HG02588 (cell line): ENCODE measurements around the gene PANK3.

ENCODE experiments used
- ATAC-seq: cut with Tn5 transposase; IDR thresholded peaks from one replicate; pipeline ENCODE4 v1.9.1; 2021; ENCODE audit warnings: mild to moderate bottlenecking, moderate library complexity; ENCODE audit not compliant: unreplicated experiment

The PANK3 gene

GRCh38 chr5:168578538-168579487 lies at the start of gene PANK3:
Gene PANK3 (minus strand): TSS chr5:168579368. CDS start chr5:168579283, 85 bp downstream.
- ATAC-seq, result peak; percentile 59

- no peak for ATAC-seq
Observed at GRCh38 chr5:168624850-168625364, 45.7 kb upstream of the PANK3 start.

GRCh38 chr5:168620807-168621206 lies 41.6 kb upstream of the PANK3 start:
- ATAC-seq, result no peak

- ATAC-seq, result no peak
Observed at GRCh38 chr5:168614661-168615060, 35.5 kb upstream of the PANK3 start.

GRCh38 chr5:168613996-168614395 lies 34.8 kb upstream of the PANK3 start:
- ATAC-seq, result no peak

GRCh38 chr5:168613396-168613795 lies 34.2 kb upstream of the PANK3 start:
- ATAC-seq, result no peak

- no peak for ATAC-seq
Observed at GRCh38 chr5:168612996-168613395, 33.8 kb upstream of the PANK3 start.

- no peak for ATAC-seq
Observed at GRCh38 chr5:168612123-168612522, 33.0 kb upstream of the PANK3 start.

- no peak for ATAC-seq
Observed at GRCh38 chr5:168611165-168611564, 32.0 kb upstream of the PANK3 start.

- no peak for ATAC-seq
Observed at GRCh38 chr5:168609806-168610482, 30.8 kb upstream of the PANK3 start.

- no peak for ATAC-seq
Observed at GRCh38 chr5:168608821-168609220, 29.7 kb upstream of the PANK3 start.

GRCh38 chr5:168608386-168608785 lies 29.2 kb upstream of the PANK3 start:
- ATAC-seq, result peak; percentile 19

- ATAC-seq, result peak; percentile 86
Observed at GRCh38 chr5:168607946-168608345, 28.8 kb upstream of the PANK3 start.

- no peak for ATAC-seq
Observed at GRCh38 chr5:168606562-168606961, 27.4 kb upstream of the PANK3 start.

GRCh38 chr5:168604436-168604835 lies 25.3 kb upstream of the PANK3 start:
- ATAC-seq, result no peak

GRCh38 chr5:168603746-168604145 lies 24.6 kb upstream of the PANK3 start:
- no peak for ATAC-seq

GRCh38 chr5:168602517-168602916 lies 23.3 kb upstream of the PANK3 start:
- ATAC-seq, result no peak

GRCh38 chr5:168601972-168602371 lies 22.8 kb upstream of the PANK3 start:
- no peak for ATAC-seq

GRCh38 chr5:168600409-168600808 lies 21.2 kb upstream of the PANK3 start:
- no peak for ATAC-seq

GRCh38 chr5:168599826-168600225 lies 20.7 kb upstream of the PANK3 start:
- ATAC-seq, result no peak

- no peak for ATAC-seq
Observed at GRCh38 chr5:168598639-168599038, 19.5 kb upstream of the PANK3 start.

- no peak for ATAC-seq
Observed at GRCh38 chr5:168596927-168597326, 17.8 kb upstream of the PANK3 start.
